HG02943 (cell line): ENCODE results near the gene CYB561.

ENCODE experiments used
- ATAC-seq: cut with Tn5 transposase; IDR thresholded peaks from one replicate; pipeline ENCODE4 v1.9.1; 2021; ENCODE audit warnings: mild to moderate bottlenecking, low read depth, moderate library complexity; ENCODE audit not compliant: unreplicated experiment

CYB561 gene

GRCh38 chr17:63419398-63419797 lies 26.7 kb downstream of the CYB561 start:
- ATAC-seq: no peak

GRCh38 chr17:63418540-63418939 lies 27.6 kb downstream of the CYB561 start:
- ATAC-seq: no peak

GRCh38 chr17:63414222-63414621 lies 31.9 kb downstream of the CYB561 start:
- ATAC-seq: no peak

- ATAC-seq: no peak
Measured at GRCh38 chr17:63413128-63413527, 33.0 kb downstream of the CYB561 start.

GRCh38 chr17:63412234-63412633 lies 33.9 kb downstream of the CYB561 start:
- no peak for ATAC-seq

GRCh38 chr17:63407741-63408330 lies 38.3 kb downstream of the CYB561 start:
- ATAC-seq: no peak

- ATAC-seq: no peak
Measured at GRCh38 chr17:63406689-63407330, 39.3 kb downstream of the CYB561 start.

- no peak for ATAC-seq
Measured at GRCh38 chr17:63405741-63406261, 40.3 kb downstream of the CYB561 start.

GRCh38 chr17:63405020-63405419 lies 41.1 kb downstream of the CYB561 start:
- no peak for ATAC-seq

- ATAC-seq: no peak
Measured at GRCh38 chr17:63402431-63403212, 43.5 kb downstream of the CYB561 start.

- no peak for ATAC-seq
Measured at GRCh38 chr17:63399856-63400255, 46.2 kb downstream of the CYB561 start.

- no peak for ATAC-seq
Measured at GRCh38 chr17:63399316-63399715, 46.8 kb downstream of the CYB561 start.

- ATAC-seq: no peak
Measured at GRCh38 chr17:63398680-63399079, 47.4 kb downstream of the CYB561 start.

GRCh38 chr17:63395075-63395805 lies 50.9 kb downstream of the CYB561 start:
- no peak for ATAC-seq

- no peak for ATAC-seq
Measured at GRCh38 chr17:63390090-63390489, 56.0 kb downstream of the CYB561 start.

- no peak for ATAC-seq
Measured at GRCh38 chr17:63387656-63388340, 58.3 kb downstream of the CYB561 start.

GRCh38 chr17:63382826-63383225 lies 63.3 kb downstream of the CYB561 start:
- no peak for ATAC-seq
